NB4 (cell line): ENCODE results near the gene PLXDC2.
A peak's percentile ranks its signal among the peaks of the same experiment; 100 is the strongest.

Experiments
- DNase-seq: peaks from one replicate; pipeline ENCODE4 v3.0.0; 2010; ENCODE audit warnings: low read depth
- H3K4me3 ChIP-seq: one replicate; pipeline ENCODE4 v1.5.1; 2011; ENCODE audit warnings: mild to moderate bottlenecking, low read depth, low read length, moderate library complexity
- MYC ChIP-seq: IDR thresholded peaks from 2 replicates; pipeline ENCODE4 v1.6.1; 2011; ENCODE audit warnings: low read depth, low read length
- POLR2A ChIP-seq: IDR thresholded peaks from 2 replicates; pipeline ENCODE4 v1.6.1; 2011; ENCODE audit warnings: mild to moderate bottlenecking; ENCODE audit not compliant: insufficient read length; ENCODE audit errors: extremely low read depth
- TF ChIP-seq, protein P1 (sequence below): IDR thresholded peaks from one replicate; pipeline ENCODE4 v1.5.1; 2012; ENCODE audit warnings: low read depth, low read length
- TF ChIP-seq, protein P2 (sequence below): IDR thresholded peaks from 2 replicates; pipeline ENCODE4 v1.6.1; 2011; ENCODE audit warnings: low read depth, low read length

PLXDC2 gene

DNA sequence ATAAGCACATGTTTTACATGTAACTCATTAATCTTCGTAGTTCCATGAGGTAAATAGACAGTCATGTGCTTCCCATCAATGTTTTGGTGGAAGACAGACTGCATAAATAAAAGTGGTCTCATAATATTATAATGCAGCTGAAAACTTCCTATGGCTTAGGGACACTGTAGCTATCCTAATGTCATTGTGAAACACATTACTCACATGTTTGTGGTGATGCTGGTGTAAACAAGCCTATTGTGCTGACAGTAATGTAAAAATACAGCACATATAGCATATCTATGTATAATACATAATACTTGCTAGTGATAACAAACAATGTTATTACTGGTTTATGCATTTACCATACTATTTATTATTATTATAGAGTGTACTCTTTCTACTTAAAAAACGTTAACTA, 37.2 kb upstream of the PLXDC2 start:
- TF ChIP-seq, protein P1, sequence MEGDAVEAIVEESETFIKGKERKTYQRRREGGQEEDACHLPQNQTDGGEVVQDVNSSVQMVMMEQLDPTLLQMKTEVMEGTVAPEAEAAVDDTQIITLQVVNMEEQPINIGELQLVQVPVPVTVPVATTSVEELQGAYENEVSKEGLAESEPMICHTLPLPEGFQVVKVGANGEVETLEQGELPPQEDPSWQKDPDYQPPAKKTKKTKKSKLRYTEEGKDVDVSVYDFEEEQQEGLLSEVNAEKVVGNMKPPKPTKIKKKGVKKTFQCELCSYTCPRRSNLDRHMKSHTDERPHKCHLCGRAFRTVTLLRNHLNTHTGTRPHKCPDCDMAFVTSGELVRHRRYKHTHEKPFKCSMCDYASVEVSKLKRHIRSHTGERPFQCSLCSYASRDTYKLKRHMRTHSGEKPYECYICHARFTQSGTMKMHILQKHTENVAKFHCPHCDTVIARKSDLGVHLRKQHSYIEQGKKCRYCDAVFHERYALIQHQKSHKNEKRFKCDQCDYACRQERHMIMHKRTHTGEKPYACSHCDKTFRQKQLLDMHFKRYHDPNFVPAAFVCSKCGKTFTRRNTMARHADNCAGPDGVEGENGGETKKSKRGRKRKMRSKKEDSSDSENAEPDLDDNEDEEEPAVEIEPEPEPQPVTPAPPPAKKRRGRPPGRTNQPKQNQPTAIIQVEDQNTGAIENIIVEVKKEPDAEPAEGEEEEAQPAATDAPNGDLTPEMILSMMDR = no peak
- TF ChIP-seq, protein P2, sequence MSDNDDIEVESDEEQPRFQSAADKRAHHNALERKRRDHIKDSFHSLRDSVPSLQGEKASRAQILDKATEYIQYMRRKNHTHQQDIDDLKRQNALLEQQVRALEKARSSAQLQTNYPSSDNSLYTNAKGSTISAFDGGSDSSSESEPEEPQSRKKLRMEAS = no peak
- TF ChIP-seq MYC (no peak), POLR2A (no peak)
- DNase-seq = no peak
- no peak overlapping the region for H3K4me3 ChIP-seq

DNA sequence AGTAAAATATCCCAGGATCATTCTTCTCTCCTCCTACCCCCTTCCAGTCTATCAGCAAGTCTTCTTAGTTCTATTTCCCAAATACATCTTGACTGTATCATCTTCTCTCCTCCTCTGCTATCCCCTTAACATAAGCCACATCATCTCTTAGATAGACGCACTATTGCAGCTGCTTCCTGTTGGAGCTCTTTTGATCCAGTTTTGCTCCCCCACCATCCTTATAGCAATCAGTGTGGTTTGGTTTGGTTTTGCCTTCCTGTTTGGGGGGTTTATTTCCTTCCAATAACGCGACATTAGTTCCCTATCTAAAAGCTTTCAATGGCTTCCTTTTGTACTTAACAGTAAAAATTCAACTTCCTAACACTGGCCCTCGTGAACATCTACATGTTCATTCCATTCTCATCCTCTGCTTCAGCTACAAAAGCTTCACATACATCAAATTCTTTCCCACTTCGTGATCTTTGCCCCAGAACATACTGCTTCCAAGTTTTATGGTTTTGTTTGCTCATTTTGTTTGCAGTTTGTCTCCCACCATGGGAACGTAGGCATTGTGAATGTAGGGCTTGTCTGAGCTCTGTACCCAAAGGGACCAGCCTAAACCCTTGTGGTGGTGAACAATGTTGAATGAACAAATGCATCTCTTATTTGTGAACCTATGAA, 33.7 kb upstream of the PLXDC2 start:
- TF ChIP-seq, protein P2 = no peak
- TF ChIP-seq POLR2A (no peak), MYC (no peak)
- TF ChIP-seq, protein P1 = no peak
- H3K4me3 ChIP-seq = no peak overlapping the region
- DNase-seq = no peak

DNA sequence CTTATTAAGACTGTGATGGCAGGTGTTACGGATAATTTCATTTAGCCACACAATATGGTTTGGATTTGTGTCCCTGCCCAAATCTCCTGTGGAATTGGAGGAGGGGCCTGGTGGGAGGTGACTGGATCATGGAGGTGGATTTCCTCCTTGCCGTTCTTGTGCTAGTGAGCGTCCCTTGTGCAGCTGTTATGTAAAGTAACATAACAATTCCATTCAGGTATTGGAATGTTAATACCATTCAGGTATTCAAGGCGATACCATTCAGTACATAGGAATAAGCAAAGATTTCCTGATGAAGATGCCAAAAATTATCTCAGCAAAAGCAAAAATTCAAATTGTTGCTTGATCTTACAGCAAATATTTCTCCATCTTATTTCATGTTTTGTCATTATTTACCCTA, 32.5 kb upstream of the PLXDC2 start:
- H3K4me3 ChIP-seq = no peak overlapping the region
- TF ChIP-seq, protein P2 = no peak
- TF ChIP-seq, protein P1 = no peak
- TF ChIP-seq MYC = no peak
- TF ChIP-seq POLR2A = no peak
- no peak for DNase-seq

GRCh38 chr10:19785366-19785765, 30.9 kb upstream of the PLXDC2 start:
- H3K4me3 ChIP-seq = no peak overlapping the region
- TF ChIP-seq MYC = no peak
- no peak for TF ChIP-seq POLR2A
- no peak for DNase-seq

DNA sequence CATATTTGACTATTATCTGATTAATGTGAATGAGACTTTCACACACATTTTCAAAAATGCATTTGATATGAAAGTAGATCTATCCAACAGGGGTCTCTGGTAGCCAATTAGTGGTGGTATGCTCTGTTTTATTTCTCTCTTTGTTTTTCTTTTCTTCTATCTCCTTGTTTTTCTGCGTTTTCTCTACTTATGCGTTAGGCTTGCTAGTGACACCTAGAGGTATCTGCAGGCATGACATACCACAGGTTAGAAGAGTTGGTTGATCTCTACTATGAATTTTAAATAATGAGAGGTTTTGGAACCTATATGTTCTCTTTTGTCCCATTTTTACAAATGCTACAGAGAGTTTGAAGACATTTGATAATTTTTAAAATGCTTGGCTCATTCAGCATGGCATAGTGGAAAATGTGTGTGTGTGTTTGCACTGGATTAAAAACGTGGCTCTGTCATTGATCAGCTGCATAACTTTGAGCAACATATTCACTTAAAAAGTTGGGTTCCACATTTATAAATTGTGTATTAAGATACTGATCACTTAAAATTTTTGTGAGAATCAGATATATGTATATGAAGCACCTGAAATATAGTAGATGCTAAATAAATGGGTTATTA, 28.1 kb upstream of the PLXDC2 start:
- TF ChIP-seq, protein P1 = peak; percentile 68
- TF ChIP-seq POLR2A = no peak
- TF ChIP-seq, protein P2 = no peak
- no peak overlapping the region for H3K4me3 ChIP-seq
- DNase-seq = peak; percentile 31

DNA sequence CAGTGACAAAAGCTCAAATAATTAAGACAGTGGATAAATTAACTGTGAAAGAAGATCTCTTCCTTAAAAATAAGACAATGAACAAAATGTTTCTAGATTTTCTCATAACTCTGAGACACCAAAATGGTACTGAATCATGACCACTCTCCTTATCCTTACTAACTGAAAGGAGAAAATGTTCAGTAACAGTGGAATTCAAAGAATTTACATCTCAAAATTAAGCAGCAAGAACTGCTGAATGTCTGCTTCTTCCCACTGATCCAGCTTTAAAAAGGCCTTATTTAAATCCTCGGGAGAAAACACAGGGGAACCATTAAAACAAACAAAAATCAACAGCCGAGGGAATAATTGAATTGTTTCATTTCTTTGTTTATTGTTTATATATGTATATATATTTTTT, 27.3 kb upstream of the PLXDC2 start:
- no peak overlapping the region for H3K4me3 ChIP-seq
- DNase-seq = no peak
- TF ChIP-seq MYC = no peak
- TF ChIP-seq POLR2A = no peak
- TF ChIP-seq, protein P2 = no peak
- TF ChIP-seq, protein P1 = no peak
